GM19099 (cell line): ENCODE results near the gene ABHD16B.

ENCODE experiments used
- POLR2A ChIP-seq: IDR thresholded peaks from 3 replicates; pipeline ENCODE4 v1.6.1; 2011; ENCODE audit warnings: low read depth; ENCODE audit not compliant: insufficient read length; ENCODE audit errors: extremely low read depth

ABHD16B gene

GRCh38 chr20:63893999-63894357 lies 32.7 kb downstream of the ABHD16B start:
- TF ChIP-seq POLR2A = no peak

GRCh38 chr20:63894358-63895201 lies 33.3 kb downstream of the ABHD16B start, which contains the start of gene DNAJC5:
DNAJC5 (plus strand) TSS chr20:63895126; CDS start chr20:63928346, 33,220 bp downstream.
- no peak for TF ChIP-seq POLR2A

DNA sequence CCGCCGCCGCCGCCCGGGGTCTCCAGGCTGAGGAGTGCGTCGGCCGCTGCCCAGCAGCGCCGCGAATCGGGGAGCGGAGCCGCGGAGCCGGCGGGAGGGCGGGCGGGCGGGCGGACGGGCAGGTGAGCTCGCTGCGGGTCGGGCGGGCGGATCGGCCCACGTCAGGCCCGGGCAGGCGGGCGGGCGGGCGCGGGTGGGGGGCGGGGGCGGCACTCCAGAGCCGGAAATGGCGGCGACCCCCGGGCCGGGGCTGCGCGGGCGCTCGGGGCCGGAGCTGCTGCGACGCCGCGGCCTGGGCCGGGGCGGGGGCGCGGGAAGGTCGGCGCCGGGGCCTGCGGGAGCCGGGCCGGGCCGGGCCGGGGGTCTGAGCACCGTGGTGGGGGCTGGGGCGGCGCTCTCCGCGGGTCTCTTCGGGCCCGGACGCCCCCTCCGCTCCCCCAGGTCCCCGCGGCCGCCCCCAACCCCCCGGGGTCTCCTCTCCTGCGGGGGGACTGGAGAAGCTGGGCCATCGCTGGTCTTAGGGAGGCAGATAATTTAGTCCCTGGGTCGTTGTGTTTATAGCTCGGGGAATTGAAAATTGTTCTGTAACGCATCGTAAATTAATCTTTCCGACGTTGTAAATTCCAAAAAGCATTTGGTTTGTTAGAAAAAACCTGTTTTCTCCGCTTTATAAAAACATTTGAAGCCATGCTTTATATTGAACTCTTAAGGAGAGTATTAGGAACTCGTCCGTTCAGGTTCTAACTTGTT lies 34.1 kb downstream of the ABHD16B start:
- TF ChIP-seq POLR2A = peak; percentile 52

DNA sequence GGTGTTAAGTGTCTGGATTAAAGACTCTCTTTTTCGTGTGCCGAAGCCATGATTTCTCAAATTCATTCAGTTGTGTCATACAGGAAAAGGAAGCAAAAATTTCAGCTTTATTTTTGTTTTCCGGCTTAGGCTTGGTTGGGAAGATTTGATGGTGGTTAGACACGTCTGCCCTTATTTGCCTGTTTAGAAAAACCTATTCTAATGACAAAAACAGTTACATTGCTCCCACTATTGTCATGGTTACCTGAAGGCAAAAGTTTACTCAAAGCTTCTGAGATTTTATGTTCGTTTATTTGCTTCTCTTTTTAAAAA lies 34.6 kb downstream of the ABHD16B start:
- no peak for TF ChIP-seq POLR2A

- TF ChIP-seq POLR2A = no peak
Measured at GRCh38 chr20:63896264-63897105, 35.2 kb downstream of the ABHD16B start.

DNA sequence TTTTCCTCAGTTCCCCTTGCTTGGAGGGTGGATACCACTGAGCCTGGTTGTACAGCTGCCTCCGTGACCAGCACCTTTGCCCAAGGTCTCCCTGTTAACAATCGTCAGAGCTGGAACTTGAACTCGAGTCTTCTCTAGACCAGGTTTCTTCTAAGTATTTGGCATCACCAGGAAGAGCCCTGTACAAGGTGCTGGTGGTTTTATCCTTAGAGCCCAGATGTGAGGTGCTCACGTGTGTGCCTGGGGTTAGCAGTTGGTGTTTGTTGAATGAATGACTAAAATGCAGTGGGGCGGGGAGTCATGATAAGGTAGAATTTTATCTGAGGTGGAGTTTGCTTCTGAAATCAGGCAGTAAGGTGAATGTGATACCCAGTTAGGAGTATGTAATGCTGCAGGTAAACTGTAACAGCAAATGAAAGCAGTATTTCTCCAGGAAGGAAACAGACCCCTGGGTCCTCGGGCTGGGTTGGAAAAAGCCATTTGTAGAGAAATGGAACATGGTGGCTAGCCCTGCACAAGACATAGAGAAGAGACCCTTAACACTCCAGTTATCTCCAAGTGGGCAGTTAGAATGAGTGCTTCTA lies 36.8 kb downstream of the ABHD16B start:
- no peak for TF ChIP-seq POLR2A

DNA sequence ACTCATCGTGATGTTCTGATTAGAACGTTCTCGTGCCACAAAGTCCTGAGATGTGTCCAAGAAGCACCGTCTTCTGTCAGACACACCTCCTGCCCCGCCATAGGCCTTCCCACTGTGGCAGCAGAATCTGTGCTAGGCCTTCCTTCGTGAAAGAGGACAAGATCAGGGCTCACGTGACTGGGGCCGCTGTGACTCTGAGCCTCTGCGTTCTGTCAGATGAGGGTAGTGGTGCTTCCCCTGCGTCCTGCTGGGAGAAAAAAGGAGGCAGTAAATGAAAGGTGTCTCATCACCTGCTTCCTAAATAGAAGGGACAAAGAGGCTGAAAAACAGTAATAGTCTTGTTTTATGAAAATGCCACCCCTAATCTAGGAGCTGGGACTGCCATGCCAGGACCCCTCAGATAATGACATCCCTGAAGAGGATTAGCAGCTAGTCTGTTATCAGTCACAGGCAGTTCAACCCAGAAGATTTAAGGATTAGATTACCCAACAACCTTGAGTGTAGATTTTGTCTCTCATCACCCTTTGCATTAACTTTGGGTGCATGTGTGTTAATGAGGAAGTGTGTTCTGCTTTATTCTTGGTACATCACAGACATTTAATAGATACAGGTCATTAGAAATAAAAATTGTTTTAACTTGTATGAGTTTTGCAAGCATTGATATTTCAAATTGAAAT lies 37.7 kb downstream of the ABHD16B start:
- TF ChIP-seq POLR2A = no peak

GRCh38 chr20:63900413-63900812 lies 39.1 kb downstream of the ABHD16B start:
- no peak for TF ChIP-seq POLR2A

- no peak for TF ChIP-seq POLR2A
Measured at GRCh38 chr20:63903796-63904561, 42.7 kb downstream of the ABHD16B start.

- no peak for TF ChIP-seq POLR2A
Measured at GRCh38 chr20:63908008-63908682, 46.8 kb downstream of the ABHD16B start.

DNA sequence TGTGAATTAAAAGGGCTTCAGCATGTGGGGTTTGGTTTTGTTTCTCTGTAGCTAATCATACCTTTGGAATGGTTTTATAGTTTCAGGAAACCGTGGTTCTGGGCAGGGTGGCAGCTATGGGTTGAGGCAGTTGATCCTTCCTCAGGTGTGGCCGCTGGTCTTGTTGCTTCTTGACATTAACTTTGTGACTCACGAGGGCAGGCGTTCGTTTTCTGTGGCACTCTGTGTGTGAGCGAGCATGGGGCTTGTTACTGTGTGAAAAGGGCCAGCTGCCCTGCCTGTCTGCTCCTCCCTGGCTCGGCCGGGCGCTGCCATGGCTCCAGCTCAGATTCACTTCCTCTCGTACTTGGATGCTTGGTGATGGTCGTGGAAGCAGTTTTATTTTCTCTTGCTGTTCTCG lies 49.9 kb downstream of the ABHD16B start:
- TF ChIP-seq POLR2A = no peak
